ENCODE measurements around the gene ARHGEF12.
A peak's percentile ranks its signal among the peaks of the same experiment; 100 is the strongest.
"Not testable (repeated sequence)": the region's sequence is repeated elsewhere in the genome, so short reads cannot be mapped to it uniquely, and the experiment has no call there.

ARHGEF12 gene

DNA sequence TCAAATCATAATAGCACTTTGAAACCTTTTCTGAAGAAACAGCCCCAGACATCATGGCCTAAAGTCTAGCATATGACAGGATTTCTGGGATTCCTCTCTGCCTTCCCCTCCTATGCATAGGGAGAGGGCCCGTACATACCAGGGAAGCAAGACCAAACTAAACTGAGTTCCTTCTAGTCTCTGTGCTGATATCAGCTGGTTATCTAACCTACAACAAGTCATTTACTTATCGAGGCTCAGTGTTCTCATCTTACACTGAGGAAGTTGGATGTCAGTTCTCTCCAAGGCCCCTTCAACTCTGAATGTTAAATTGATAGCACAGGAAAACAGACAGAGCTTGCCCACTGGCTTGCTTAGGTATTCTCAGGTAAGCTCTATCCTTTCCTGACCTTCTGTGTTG lies 158.4 kb downstream of the ARHGEF12 start:
- DNase-seq (ENCODE audit: low spot score), result no peak

DNA sequence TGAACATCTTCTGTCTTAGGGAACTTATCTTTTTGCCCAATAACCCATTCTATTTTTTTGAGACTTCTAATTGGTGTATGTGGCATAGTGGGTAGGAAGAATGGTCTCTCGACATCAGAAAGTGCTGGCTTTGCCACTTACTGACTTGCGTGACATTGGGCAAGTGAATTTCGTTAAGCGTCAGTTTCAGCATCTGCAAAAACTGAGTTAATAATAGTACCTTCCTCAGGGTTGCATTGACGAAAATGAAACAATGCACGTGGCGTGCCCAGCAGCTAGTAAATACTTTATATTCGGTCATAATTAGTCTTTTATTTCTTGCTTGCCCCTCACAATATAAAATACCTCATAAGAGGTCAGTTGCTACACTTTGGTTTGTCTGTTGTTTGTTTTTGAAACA lies 162.9 kb downstream of the ARHGEF12 start:
- DNase-seq (ENCODE audit: low spot score), result no peak

DNA sequence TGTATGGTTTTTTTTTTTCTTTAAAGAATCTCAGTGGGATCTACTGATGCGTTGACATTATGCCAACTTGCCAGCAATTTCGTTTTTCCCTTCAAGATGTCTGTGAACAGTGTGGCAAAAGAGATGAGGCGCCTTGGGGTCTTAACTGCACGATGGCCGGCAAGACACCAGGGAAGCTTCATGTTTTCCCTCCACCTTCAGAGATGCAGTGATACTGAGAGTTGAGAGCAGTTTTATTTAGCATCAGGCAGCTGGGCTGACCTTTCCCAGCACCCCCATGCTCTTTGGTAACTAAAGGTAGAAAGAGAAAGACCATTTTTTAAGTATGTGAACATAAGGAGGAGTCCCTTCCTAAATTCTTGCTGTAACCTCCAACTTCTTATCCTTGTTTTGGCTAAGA lies 163.6 kb downstream of the ARHGEF12 start:
- DNase-seq (ENCODE audit: low spot score), result no peak

DNA sequence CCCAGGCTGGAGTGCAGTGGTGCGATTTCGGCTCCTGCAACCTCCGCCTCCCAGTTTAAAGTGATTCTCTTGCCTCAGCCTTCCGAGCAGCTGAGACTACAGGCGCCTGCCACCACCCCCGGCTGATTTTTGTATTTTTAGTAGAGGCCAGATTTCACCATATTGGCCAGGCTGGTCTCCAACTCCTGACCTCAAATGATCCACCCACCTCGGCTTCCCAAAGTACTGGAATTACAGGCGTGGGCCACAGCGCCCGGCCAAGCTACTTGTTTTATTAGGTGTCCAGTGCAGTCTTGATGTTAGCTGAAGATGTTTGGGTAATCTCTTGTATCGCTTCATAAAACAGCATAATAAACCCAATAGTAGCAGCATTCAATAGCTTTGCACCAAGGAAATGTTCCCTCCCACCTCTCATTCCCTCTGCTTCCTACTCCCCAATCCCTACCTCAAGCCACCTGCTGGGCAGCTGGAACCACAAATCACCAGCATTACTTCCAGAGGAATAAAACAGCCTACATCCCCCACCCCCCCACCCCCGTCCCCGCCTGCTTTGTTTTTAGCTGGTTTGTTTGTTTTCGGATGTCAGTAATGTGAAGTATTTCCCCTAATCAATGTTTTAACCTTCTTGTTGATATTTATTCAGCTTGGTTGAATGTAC lies 164.3 kb downstream of the ARHGEF12 start:
- no peak for DNase-seq (ENCODE audit: low spot score)

DNA sequence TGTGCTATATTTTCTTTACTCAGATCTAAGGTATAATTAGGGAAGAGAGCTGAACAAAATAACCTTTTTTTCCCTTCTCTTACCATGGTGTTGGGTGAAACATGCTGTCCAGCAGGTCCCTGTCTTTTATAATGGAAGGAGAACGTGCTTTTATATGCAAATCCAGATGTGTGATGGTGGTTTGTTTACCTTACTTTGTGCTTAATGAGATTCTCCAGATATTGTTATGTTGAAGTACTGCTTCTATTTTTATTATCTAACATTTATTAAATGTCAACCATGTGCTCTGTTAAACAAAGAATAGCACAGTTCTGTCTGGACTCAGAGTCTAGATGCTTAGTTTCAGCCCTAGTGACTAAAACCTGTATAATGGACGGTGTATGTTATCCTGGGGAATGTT lies 165.2 kb downstream of the ARHGEF12 start:
- DNase-seq (ENCODE audit: low spot score), result no peak

DNA sequence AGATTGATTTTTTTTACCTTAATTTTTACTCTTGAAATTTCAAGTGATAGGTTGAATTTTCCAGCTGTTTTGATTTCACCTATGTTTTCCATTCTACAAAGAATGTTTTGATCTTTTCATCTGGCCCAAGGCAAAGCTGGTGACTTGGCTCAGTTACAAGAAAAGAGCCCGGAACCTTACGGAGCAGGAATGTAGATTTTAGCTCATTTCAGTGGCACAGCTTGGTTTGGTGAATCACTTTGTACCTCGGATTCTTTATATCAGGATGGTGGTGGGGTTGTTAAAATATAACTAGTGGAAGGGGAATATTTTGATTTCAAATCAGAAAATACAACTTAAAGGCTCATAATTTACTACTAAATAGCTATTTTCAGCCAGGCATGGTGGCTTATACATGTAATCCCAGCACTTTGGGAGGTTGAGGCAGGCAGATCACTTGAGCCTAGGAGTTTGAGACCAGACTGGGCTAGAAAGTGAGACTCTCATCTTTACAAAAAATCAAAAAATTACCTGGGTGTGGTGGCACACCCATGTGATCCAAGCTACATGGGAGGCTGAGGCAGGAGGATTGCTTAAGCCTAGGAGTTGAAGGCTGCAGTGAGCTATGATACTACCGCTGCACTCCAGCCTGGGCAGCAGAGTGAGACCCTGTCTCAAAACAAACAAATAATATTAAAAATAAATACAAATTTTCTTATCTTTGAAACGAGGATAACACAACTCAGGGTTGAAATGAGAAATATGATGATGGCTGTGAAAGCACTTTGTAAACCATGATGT lies 166.0 kb downstream of the ARHGEF12 start:
- DNase-seq (ENCODE audit: low spot score), result no peak

DNA sequence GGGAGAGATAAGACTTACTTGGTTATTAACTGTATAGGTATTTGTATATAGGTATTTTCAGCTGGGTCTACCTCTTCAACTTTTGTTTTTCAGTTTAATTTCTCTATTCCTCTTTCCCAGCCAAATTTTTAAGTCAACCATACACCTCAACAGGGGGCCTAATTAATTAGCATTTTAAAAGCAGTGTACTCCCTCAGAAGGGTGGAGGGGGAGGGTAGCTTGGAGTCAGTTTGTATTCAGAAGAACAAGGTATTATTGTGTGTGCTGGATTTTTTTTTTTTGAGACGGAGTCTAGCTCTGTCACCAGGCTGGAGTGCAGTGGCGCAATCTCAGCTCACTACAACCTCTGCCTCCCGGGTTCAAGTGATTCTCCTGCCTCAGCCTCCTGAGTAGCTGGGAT lies 167.3 kb downstream of the ARHGEF12 start:
- not testable (repeated sequence) for DNase-seq (ENCODE audit: low spot score)

DNA sequence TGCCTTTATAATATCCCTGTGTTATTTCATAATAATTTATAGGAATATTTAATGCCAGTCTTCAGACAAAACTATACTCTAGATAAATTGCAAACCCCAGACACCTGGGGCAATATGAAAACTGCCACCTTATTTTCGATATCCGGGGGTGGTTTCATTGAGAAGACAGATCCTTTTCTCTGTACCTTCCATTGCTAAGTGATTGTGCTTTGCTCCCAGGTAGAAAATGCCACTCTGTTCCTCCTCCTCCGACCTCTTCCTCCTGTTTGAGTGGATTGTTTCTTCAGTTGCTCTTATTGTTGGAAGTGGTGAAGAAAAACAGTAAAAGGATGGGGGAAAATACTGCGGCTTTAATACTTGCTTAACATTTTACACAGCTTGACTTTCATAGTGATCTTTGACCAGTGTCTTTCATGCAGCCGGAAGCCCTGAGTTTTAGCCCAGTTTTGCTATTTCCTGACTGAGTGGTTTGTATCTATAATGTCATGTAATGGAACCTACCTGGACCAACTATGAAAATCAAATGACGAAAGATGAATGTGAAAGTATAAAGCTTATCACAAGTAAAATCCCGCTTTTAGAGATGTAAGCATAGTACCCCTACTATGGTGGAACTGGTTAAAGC lies 169.7 kb downstream of the ARHGEF12 start:
- no peak for DNase-seq (ENCODE audit: low spot score)

DNA sequence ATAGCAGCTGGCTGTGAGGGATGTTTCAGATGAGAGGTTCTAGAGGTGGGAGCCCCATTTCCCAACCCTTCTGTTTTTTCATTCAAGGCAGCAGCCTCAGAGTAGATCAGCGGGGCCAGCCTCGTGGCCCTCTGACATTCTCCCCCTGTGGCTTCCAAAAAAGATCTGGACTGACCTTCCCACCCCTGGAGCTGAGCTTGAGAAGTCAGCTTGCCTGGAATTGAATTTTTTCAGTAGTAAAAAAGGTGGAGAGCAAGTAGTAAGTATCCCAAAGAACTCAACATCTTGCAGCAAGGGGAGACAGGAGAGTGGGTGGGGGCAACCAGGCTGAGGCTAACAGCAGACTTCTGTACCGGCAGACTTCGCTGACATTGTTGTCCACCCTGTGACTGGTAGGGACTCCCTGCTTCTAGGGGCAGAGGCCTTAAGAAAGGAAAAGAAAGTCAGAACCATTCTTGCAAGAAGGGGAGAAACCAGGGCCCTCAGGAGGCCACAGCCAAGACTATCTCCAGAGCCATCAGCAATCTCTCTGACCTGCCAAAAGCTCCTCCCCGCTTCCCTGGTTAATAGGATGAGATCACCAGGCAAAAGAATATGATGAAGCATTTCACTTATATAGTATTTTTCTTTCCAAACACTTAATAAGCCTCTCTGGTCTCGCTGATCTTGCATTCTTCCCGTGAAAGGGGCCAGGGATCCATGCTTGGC lies 173.3 kb downstream of the ARHGEF12 start:
- DNase-seq (ENCODE audit: low spot score), result no peak

DNA sequence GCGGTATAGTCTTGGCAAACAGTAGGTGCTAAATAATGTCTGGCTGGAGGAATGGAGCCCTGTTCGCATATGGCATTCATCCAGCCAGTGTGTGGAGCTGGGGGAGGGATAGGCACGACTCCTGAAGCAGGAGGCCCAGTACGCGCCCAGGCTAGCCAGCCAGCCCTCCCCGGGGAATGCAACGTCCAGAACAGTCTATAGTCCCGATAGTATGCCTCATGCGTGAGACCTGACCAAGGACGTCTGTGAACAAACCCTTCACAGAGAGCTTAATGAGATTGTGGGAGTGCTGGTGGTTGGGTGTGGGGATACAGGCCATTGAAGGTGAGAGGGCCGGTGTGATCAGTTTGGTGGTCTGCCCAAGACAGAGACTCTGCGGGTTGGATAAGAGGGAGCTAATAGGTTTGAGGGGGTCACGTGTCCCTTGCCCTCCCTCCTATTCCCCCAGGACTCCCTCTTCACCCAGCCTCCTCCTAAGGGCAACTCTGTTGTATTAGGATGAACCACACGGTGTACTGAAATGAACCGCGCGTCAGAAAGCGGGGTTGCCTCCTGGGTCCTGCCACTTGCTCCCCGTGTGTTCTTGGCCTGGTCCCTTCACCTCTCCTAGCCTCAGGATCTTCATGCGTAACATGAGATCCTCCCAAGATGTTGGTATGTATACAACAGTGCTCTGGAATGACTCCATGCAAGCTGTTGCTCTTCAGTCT lies 174.3 kb downstream of the ARHGEF12 start:
- DNase-seq (ENCODE audit: low spot score), result no peak

DNA sequence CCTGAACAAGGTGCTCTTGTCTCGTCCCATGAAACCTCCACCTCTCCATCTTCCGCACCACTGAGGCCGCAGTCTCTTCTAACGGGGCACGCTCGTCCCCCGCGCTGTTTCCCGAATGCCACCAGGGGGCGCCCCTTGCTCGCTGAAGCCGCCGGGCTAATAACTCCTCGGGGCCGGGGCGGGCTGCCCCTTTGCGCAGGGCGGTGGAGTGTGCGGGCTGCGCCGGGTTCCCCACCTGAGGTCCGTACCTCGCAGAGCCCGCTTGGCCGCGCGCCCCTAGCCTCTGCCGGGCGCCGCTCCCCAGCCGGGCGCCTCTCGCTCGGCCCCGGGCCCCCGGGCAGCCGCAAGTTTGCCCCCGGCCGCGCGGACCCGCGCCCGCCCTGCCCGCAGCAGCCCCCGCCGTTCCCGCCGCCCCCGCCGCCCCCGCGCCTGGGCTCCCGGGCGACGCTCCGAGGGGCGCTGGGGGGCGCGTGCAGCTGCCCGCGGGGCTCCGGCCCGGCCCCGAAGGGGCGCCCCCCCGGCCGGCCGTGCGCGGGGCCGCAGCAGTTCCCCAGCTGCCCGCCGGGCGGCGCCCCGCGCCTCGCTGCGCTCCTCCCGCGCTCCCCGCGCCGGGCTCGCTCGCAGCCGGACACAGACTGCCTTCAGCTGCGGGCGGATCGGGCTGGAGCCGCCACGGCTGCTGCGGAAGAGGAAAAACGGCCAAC lies 175.1 kb downstream of the ARHGEF12 start, which contains the start of gene GRIK4:
GRIK4 (plus strand) TSS at position 633 of the 704 bp plus-strand sequence. CDS start 148,571 bp downstream, outside the sequence.
- peak; percentile 96 for DNase-seq (ENCODE audit: low spot score)

DNA sequence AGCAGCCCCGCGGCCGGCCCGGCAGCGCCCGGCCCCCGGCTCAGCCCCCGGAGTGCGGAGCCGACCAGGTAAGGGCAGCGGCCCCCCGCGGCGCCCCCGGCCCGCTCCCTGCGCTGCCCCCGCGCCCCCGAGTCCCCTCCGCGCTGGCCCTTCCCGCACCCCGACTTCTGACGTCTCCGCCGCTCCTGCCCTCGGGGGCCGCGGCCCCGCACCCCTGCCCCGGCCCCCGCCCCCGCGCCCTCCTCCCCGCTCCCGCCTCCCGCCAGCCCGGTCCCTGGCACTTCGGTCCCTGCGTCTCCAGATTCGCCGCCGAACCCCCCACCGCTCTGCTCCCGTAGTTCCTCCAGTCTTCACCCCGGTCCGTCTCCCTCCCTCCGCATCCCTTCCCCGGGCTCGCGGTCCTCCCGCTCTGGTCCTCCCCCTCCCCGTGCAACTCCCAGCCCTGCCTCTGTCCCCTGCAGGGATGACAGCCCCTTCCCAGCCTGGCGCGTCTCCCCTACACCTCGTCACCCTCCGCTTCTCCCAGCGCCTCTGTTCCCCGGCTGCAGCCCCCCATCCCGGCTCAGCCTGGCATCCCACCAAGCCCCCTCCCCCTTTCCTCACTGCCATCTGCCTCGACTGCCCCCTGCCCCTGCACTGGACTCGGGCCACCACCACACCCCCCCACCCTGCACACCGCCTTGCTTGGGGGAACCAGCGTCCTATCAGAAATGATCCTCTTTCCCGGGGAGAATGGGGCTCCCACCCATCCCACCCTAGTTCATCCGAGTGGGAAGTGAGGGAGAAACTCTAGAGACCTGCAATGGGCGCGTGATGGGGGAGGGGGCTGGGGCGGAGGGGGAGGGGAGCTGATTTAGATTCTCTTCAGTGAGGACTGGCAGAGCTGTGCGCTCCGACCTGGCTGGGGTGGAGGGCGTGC lies 175.9 kb downstream of the ARHGEF12 start:
- peak; percentile 47 for DNase-seq (ENCODE audit: low spot score)

DNA sequence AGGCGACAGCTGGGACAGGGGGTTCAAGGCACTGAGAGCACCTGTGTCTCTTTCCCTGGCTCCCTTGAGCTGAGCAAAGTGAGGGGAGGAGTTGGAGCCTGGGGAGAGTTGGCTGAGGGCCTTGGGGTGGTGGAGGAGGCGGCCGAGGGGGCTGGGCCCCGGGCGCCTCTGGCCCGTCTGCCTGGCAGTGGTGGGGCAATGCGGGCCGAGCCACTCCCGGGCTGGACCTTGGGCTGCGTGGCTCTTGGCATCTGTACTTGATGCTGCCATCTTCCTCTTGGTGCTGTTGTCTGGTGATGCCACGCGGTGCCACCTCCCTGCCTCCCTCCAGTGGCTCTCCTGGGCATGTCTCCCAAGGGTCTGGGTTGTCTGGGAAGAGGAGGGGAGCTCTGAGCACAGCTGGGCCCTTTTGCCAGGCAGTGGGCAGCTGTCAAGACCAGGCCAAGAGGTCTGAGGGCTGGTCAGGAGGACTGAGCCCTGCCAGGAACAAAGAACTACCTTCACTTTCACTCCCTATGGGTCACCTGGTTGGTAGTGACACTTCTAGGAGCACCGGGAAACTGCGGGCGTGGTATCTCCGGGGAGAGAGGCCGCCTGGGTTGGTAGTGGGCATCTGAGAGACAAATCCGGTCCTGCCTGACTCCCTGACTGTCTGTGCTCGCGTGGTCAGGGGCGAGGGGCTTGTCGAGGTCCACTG lies 176.7 kb downstream of the ARHGEF12 start:
- DNase-seq (ENCODE audit: low spot score), result no peak

DNA sequence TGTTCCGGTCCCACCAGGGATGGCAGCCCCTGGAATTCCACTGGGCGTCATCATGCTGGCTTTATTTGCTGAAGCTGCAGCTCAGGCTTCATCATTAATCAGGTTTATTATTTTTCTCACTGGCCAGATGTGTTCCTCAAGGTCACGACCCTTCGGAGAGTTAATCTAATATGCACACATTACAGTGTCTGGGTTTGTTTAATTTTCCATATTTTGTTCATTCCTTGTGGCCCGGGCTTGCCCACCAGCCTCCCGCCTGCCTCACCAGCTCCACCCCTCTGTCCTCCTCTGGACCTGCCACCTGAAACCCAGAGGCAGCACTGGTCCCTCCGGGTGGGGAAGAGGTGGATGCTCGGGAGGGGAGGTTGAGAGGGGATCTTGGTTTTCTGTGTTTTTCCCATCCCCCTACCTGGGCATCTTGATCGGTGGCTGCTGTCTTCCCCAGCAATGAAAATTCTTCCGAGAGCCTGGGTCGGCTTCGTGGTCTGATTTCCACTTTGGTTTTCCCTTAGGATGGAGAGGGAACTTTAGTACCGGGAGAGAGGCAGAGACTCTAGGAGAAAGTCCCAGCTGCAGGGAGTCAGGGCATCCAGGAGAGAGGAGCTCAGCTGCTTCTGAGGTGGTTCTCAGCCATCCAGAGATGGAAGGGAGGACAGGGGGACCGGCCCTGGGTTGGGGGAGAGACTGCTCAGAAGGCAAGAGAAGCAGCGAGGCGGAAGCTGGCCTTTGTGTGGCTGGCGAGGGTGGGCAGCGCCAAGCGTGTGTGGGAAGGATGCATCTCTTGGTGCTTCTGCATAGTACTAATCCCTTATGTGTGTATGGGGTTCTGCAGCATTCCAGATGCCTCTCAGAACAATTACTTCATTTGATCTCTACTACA lies 177.5 kb downstream of the ARHGEF12 start:
- DNase-seq (ENCODE audit: low spot score), result no peak

DNA sequence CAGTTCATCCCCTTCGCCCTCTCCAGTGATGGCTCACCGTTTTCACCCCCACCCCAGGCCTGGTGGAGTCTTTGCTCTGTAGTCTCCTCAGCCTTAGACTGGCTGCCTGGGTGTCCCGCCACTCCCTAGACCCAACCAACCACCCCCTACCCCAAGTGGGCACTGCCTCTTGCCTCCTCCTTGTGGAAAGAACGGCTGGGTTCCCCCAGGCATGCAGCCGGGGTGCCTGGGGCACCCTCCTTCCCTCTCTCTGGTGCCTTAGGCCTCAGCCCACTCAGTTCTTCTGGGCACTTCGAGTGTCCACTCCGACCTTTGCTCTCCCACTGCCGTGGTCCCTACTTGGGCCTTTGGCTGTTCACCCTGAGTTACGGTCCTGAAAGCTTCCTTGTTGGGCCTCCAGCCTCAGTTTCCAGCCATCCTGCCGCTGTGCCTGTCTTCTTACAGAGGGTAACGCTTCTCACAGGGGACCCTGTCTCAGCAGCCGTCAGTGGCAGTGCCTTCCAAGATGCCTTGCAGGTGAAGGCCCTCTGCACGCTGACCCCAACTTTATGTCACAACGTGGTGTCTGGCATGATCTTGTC lies 178.4 kb downstream of the ARHGEF12 start:
- no peak for DNase-seq (ENCODE audit: low spot score)

DNA sequence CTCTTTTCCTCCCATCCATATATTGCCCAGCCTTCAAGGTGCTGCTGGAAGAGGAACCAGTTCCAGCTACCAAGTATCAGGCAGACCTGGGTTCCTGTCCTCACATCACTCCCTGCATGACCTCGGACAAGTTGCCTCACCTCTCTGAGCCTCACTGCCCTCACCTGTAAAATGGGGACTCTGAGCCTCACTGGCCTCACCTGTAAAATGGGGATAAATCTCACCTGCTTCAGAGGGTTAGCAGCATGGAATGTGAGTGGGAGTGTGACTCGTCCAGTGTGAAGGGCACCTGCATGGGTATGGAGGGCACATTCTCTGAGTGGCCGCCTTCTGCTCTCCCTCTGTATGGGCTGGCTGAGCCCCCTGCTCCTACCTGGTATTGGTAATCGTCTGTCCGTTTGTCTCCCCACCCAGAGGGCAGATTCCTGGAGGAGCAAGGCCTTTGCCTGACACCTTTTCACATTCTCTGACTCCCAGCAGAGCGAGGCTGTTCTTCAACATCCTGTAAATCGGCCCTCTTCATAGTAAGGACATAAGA lies 179.0 kb downstream of the ARHGEF12 start:
- no peak for DNase-seq (ENCODE audit: low spot score)

DNA sequence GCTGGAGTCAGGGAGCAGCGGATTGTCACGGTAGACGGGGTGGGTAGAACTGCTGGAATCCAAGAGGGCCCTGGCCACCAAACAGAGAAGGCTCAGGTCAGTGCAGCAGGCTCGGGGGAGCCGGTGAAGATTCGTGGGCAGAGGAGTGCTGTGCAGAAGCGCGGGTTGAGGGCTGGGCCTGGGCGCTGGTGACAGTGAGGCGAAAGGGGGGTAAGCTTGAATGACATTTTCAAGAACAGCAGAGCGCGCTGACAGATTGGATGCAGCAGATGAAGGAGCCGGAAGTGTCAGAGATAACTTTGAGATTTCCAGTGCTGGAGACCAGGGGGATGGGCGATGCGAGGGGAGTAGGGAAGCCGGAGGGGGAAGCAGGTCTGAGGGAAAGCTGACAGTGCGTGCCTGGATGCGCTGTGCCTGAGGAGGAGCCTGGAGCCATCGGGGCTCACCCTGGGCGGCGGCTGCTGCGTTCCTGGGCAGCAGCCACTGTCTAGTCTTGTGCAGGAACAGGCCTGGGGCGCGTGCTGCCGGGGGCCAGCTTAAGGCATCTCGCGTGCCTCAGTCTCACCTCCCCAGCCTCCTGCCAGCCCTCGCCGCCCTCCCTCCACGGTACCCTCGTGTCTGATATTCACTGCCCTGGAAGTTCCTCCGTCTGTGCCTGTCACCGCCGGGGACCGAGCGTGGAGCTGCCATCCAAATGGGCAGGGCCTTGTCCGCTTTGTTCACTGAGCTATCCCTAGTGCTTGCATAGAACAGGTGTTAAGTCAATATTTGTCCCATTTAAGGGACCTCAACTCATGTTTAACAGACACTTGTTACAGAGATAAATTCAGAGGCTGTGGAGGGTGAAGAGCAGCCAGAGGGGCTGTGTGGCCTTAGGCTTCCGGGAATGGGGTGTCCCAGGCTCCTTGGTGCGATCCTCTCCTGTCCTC lies 180.5 kb downstream of the ARHGEF12 start:
- no peak for DNase-seq (ENCODE audit: low spot score)
